HUDEP-2 (cell line): ENCODE results near the gene PLEKHA7.
"Not testable (repeated sequence)": the region's sequence is repeated elsewhere in the genome, so short reads cannot be mapped to it uniquely, and the experiment has no call there.

Source experiments
- DNase-seq, 76 experiments: peaks; one replicate each; lab custom pipeline; 2025; ENCODE audit not compliant: unreplicated experiment in 76 of 76; lab: John Stamatoyannopoulos, UW

PLEKHA7 gene

DNA sequence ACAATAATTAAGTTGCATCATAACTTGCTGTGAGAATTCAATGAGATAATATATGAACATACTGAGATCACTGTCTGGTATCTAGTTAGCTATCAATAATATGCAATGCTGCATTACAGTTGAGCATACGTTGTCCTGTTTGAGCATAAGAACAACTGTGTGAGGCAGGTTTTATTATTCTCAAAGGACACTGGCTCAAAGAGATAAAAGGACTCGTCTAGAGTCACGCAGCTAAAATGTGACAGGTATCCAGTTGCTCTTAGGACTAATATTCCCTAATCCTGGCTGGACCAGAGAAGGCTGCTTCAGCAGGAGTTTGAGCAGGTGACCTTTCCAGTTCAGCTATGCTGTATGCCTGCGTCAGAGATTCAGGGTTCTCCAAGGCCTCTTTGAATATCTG, 92.5 kb downstream of the PLEKHA7 start:
- no peak for DNase-seq

DNA sequence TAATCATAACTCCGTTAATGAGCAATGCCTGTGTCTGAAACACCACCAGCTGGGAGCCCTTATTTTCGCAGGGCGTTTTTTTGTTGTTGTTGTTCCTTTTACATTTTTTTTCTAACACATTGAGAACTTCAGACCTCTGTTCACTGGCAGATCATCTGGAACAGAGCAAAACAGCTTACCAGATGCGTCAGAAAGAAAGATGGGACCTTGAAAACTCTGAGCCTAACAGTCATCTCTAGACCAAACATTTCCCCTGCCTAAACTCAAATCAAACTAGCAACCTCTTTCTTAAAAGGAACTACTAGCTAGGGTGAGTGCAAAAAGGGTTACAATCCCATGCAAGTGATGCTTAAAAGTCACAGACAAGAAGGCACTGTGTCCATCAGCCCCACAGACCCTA, 93.2 kb downstream of the PLEKHA7 start:
- DNase-seq = no peak

GRCh38 chr11:16920559-16920958, 93.7 kb downstream of the PLEKHA7 start:
- no peak for DNase-seq

DNA sequence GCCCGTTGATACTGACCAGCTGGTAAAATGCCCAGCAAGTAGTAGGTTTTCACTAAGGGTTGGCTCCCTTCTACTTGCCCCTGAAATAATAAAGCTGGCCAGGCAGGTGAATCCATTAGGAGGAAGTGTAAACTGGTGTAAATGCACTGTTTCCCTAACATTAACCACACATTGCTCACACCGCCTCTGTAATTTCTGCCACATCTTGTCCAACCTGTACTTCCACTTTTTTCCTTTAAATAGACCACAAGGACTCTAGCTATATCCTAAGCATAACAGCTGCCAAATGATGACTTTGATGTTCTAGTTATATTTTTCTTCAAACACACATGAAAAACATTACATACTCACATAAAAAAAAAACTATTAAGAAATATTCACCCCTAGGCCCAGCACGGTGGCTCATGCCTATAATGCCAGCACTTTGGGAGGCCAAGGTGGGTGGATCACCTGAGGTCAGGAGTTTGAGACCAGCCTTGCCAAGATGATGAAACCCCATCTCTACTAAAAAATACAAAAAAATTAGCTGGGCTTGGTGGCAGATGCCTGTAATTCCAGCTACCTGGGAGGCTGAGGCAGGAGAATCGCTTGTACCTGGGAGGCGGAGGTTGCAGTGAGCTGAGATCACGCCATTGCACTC, 95.6 kb downstream of the PLEKHA7 start:
- not testable (repeated sequence) for DNase-seq

DNA sequence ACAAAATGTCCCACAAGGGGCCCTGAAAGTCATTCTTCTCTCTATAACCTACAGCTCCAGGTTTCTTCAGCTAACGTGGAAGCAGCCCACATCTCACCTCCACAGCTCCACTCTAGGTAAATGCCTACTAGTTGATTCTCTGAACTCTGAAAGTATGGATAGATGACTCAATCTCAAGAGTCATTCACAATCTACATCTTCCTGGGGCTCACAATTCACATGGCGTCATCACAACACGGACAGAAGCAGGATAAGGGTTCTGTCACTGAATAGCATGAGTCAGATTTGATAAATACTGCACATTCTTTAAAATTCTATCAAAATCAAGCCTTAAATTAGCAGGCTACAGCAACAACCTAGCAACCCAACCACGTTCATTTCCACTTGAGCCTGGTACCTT, 96.3 kb downstream of the PLEKHA7 start:
- no peak for DNase-seq

DNA sequence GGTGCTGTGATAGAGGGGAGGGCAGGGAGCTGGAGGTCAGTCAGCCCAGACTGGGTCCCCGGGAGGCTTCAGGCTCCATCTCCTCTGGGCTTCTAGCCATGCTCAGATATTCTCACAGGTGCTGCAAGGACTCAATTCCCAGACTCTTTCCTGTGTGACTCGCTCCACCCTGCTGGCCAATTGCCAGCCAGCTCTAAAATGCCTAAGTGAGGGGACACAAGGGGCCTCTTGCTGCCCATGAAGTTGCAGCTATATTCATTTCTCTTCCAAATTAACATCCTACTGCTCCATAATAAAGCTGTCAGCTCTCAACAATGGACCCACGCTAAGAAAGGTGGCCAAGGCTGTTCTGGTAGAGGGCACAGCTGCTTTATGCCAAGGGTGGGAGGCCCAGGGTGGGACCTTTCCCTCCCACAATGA, 101.5 kb downstream of the PLEKHA7 start:
- DNase-seq = no peak

DNA sequence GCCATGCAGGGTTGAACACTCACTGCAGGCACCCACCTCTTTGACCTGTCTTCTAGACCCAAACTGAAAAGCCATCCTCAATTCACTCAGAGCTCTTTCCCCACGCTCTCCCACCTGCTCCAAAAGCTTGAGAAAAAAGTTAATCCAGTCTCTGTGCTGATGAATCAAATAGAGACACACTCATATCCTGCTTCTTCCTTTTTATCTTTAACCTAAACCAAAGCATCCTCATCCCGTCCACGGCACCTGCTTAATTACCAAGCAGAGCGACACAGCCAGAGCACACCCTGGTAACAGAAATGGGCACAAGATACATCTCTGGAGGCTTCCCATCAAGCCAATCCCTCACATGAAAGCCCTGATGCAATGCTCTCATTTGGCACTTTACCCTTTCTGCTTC, 102.6 kb downstream of the PLEKHA7 start:
- DNase-seq = no peak

- DNase-seq = no peak
These were observed 103.0 kb downstream of the PLEKHA7 start for GRCh38 chr11:16911186-16911585.

DNA sequence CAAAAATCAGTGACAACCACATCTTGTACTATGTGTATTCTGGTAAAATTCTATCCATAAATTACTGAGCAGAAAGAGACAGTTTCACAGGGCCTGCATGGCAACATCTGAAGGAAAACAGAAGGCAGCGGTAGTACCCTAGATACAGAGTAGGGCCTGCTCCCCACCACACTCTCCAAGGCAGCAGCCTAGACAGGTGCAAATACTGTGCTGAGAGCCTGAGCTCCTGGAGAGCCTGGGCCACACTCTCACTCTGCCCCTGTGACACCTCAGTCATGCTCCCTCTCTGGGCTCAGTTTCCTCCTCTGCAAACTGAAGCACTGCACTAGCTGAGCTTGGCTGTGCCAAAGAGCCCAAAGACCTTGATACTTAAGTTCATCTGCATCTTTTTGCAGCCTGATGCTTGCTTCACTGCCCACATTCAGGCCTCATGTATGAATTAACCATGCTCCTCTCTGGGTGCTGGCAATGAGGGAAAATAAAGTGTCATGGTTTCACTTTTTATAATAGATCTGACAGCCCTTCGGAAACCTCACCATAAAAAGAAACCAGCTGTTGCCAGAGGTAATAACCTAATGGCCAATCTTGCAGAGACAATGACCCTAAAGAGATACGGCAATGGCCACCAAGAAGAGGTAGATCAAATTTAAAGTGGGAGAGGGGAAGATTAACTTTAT, 104.7 kb downstream of the PLEKHA7 start:
- DNase-seq = no peak

DNA sequence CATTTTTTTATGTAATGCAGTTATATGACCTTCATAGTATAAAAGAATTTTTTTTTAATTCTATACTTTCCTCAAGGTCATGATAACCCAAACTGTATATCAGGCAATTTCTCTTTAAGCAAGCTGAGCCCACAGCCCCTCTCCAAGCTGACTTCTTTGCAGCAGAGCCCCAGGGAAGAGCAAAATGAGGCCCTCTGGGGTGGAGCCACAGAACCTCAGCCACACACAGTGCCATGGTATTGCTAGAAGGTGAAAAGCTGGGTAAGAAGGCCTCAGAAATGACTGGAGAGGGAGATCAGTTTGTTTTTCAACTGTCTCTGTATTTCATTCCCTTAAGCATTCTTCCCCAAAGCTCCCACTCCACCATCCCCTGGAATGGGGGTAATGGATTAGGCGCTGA, 108.8 kb downstream of the PLEKHA7 start:
- no peak for DNase-seq

- not testable (repeated sequence) for DNase-seq
These were observed 109.5 kb downstream of the PLEKHA7 start for GRCh38 chr11:16904761-16905160.

DNA sequence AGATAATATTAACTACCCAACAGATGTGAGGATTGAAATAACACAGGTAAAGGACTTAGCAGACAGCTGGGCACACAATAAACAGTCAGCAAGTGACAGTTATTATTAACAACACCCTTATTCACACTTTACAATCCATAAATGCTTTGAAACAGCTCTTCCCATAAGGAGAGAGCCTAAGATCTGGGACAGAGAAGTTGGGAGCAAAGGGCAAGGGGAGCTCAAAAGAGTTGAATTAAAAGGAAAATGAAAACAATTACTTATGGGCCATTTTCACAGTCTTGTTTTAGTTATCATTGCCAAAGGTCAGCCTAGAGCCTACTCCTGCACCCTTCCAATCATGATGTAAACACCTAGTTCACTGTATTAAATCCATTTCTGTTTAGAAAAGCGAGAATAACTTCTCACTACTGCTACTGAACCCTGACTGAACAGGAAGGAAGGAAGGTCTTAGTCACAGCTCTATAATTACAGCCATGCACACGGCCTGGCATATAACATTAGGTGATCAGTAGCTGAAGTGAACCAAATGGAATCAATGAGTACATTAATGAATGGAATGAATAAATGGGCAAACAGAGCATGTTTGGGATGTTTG, 111.3 kb downstream of the PLEKHA7 start:
- DNase-seq = no peak

- DNase-seq = no peak
These were observed 112.0 kb downstream of the PLEKHA7 start for GRCh38 chr11:16902182-16902581.

GRCh38 chr11:16900491-16900890, 113.7 kb downstream of the PLEKHA7 start:
- no peak for DNase-seq

- no peak for DNase-seq
These were observed 114.4 kb downstream of the PLEKHA7 start for GRCh38 chr11:16899708-16900303.

- DNase-seq = no peak
These were observed 115.8 kb downstream of the PLEKHA7 start for GRCh38 chr11:16898274-16898985.

DNA sequence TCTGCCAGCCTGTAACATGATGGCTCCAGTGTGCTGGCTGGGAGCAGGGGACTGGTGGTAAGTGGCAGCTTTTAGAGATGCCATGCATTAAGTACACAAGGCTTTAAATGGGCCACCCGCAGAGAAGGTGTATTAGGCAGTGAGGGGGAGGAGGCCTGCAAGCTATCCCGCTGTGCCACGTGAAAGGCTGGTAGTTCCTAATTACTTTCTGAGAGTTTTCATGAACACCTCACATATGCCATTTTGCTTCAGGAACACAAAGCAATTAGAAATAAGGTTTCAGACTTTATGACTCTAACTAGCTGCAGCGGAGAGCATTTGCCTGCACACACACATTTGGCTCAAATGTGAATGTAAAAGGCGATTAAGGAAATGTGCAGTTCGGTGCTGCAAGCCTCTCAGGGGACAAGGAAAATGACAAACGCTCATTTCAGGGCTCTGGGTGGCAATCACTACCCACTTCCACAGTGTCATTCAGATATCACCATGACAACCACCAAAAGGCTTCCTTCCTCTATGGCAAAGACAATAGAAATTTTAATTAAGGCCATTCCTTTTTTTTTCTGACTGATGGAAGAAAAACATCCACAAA, 116.6 kb downstream of the PLEKHA7 start:
- DNase-seq = no peak

DNA sequence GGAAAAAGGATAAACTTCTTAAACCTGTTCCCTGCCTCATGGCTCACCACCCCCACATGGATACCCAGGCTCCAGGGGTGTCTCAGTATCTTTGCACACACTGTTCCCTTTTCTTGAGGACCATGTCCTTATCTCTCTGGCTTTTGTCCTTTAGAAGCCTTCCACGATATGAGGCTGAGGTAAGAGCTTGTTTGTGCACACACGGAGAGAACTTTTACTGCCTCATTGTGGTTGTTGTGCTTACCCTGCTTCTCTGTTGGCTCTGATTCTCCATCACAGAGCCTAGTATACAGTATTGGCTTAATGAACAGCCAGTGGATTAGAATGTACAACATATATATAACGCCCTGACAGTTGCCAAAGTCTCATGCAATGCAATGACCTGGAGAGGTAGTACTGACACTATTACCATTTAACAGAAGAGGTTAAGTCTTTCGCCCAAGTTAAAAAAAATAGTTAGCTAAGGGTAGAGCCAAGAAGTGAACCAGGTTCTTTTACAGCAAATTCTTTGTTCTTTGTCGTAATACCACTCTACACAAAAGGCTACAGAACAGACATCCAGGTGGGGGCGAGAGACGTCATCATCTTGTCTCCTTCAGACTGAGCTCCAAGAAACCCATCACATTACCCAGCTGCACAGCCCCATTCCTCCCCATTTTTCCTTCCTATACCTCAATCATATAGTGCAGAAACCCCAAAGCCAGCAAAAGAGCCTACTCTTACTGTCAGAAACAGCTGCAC, 117.3 kb downstream of the PLEKHA7 start:
- DNase-seq = no peak

GRCh38 chr11:16895306-16895705, 118.9 kb downstream of the PLEKHA7 start:
- no peak for DNase-seq

- DNase-seq = no peak
These were observed 120.7 kb downstream of the PLEKHA7 start for GRCh38 chr11:16893456-16894066.
